ENCODE measurements around the gene BRMS1L.
"Not testable (repeated sequence)": the region's sequence is repeated elsewhere in the genome, so short reads cannot be mapped to it uniquely, and the experiment has no call there.

Gene BRMS1L

DNA sequence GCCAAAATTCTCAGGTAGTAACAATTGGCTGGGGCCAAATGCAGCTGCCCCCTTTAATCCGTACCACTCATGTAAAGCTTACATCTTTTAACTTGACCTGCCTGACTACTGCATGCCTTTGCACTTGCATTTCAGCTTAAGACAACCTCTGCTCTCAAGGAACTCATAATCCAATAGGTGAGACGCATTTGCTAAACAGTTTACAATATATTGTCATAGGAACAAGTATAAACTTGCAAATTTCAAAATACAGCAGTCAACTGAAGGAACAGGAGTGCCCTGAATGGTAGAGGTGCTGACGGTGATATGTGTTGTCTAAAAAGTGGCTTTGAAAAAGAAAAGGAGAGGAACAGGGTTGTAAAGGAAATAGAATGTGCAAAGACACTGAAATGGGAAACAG is 3.6 kb upstream of the BRMS1L start:
- DNase-seq: no peak

DNA sequence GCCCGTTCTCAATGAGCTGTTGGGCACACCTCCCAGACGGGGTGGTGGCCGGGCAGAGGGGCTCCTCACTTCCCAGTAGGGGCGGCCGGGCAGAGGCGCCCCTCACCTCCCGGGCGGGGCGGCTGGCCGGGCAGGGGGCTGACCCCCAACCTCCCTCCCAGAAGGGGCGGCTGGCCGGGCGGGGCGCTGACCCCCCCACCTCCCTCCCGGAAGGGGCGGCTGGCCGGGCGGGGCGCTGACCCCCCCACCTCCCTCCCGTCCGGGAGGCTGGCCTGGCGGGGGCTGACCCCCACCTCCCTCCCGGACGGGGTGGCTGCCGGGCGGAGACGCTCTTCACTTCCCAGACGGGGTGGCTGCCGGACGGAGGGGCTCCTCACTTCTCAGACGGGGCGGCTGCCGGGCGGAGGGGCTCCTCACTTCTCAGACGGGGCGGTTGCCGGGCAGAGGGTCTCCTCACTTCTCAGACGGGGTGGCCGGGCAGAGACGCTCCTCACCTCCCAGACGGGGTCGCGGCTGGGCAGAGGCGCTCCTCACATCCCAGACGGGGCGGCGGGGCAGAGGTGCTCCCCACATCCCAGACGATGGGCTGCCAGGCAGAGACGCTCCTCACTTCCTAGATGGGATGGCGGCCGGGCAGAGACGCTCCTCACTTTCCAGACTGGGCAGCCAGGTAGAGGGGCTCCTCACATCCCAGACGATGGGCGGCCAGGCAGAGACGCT is 1.5 kb upstream of the BRMS1L start:
- not testable (repeated sequence) for DNase-seq

DNA sequence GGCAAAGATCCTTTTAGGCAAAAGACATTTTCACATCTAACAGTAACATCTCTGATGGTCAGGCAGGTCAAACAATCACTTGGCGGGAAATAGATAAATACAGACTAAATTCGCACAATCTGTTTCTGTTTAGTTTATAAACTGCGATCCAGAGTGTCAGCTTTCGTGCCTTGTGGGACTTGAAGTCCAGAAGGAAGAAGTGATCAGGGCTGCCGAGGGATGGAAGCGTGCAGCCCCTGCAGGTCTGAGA is 245 bp upstream of the BRMS1L start:
- no peak for DNase-seq

DNA sequence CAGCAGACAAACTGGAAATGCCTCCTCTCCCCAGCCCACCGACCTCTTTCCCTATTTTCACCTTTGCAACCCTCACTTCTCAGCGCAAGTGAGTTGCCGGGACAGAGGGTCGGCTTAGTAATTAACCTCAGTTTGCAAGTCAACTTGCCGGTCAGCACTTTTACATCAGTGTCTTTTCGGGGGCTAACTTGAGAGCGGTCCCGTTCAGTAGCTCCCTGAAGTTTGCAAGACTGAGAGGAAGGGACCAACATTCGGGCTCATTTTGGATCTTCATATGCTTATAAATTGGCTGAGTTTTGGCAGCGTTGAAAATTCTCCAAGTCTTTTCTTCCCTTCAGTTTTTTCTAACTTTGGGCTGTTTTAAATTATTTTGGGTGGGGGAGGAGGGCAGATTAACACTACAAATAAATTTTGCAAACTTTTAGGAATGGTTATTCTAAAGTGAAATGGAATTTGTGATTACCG is 846 bp downstream of the BRMS1L start:
- DNase-seq: no peak

DNA sequence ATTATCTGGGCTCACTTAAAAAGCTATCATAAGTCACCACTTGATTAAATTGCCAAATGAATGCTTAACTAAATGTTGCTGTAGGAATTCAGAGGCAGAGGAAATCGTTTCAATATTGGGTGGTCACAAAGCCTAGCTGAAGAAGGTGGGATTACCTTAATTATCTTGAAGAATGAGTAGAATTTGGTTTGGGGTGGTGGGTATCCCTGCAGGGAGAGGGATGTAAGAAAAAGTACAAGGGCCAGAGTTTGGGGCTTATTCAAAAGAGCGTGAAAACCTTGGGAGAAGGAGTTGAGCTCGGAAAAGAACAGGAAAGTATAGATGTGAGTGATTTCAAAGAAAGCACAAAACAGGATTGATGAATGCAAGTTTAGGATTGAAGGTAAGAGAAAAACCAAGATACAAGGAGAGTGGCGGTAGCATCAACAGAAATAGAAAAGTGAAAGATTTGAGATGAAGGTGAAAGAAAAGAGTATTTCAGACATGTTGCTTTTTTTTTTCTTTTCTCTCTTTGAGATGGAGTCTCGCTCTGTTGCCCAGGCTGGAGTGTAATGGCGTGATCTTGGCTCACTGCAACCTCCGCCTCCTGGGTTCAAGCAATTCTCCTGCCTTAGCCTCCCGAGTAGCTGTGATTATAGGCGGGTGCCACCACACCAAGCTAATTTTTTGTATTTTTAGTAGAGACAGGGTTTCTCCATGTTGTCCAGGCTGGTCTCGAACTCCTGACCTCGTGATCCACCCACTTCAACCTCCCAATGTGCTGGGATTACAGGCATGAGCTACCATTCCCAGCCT is 1.7 kb downstream of the BRMS1L start:
- DNase-seq: no peak

DNA sequence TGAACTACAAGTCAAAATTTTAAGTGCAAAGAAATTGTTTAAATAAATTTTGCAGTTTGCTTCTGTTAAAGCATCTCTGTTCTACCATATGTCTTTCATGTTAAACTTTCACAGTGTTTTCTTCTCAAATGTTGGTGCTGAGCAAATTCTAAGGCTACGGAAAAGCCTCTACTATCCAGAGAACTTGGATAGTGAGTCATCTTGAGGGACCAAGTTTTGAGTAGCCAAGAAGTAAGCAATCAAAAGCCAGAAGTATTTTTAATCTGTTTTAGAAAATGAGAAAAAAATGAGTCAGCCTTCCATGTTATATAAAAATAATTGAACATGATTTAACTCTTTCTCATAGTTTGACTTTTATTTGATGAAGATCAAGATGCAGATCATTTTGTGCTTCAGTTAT is 3.3 kb downstream of the BRMS1L start:
- DNase-seq: no peak

DNA sequence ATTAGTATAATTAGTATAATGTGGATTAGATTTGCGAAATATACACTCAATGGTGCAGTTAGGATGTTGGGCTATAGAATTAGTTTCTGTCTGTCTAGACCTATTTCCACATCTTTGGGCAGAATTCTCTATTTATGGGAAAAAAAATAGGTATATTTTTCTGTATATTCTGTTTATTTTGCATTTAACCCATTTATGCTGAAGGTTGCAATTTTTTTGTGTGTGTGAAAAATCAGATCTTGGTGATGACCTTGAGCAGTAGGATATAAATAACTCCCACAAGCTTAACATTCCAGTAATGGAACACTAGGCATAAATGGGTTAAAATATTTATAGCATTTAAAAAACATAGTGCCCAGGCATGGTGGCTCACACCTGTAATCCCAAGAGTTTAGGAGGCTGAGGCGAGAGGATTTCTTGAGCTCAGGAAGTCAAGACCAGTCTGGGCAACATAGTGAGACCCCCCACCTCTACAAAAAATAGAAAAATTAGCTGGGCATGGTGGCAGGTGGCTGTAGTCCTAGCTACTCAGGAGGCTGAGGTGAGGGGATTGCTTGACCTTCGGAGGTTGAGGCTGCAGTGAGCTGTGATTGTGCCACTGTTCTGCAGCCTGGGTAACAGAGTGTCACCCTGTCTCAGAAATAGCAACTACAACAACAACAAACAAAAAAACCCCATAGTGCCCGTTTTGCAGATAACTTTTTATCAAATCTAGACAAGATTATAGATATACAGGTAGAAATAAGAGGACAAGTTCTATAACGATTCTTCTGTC is 9.3 kb downstream of the BRMS1L start:
- DNase-seq: no peak

DNA sequence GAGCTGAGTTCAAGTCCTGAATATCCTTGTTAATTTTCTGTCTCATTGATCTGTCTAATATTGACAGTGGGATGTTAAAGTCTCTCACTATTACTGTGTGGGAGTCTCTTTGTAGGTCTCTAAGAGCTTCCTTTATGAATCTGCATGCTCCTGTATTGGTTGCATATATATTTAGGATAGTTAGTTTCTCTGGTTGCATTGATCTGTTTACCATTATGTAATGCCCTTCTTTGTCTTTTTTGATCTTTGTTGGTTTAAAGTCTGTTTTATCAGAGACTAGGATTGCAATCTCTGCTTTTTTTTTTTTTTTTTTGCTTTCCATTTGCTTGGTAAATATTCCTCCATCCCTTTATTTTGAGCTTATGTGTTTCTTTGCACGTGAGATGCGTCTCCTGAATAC is 15.6 kb downstream of the BRMS1L start:
- not testable (repeated sequence) for DNase-seq

DNA sequence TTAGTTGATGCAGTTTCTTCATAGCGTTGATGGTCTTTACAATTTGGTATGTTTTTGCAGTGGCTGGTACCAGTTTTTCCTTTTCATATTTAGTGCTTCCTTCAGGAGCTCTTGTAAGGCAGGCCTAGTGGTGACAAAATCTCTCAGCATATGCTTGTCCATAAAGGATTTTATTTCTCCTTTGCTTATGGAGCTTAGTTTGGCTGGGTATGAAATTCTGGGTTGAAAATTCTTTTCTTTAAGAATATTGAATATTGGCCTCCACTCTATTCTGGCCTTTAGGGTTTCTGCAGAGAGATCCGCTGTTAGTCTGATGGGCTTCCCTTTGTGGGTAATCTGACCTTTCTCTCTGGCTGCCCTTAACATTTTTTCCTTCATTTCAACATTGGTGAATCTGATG is 16.1 kb downstream of the BRMS1L start:
- DNase-seq: not testable (repeated sequence)

DNA sequence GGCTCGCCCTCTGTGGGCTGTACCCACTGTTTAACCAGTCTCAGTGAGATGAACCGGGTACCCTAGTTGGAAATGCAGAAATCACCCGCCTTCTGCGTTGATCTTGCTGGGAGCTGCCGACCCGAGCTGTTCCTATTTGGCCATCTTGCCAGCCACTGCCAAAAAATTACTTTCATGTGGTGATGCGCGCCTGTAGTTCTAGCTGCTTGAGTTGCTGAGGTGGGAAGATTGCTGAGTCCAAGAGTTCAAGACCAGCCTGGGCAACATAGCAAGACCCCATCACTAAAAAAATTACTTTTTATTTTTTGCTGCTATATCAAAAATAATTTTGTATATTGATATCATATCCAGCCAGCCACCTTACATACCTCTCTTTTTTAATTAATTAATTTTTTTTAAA is 18.4 kb downstream of the BRMS1L start:
- no peak for DNase-seq

DNA sequence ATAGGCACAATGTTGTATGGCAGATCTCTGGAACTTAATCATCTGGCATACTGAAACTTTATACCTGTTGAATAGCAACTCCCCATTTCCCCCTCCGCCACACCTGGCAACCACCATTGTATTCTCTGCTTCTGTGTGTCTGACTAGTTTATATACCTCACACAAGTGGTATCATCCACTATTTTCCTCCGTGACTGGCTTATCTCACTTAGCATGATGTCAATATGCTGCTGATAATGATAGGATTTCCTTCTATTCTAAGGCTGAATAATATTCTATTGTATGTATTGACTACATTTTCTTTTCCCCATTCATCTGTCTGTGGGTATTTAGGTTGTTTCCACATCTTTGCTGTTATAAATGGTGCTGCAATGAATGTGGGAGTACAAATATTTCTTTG is 21.5 kb downstream of the BRMS1L start:
- DNase-seq: no peak

DNA sequence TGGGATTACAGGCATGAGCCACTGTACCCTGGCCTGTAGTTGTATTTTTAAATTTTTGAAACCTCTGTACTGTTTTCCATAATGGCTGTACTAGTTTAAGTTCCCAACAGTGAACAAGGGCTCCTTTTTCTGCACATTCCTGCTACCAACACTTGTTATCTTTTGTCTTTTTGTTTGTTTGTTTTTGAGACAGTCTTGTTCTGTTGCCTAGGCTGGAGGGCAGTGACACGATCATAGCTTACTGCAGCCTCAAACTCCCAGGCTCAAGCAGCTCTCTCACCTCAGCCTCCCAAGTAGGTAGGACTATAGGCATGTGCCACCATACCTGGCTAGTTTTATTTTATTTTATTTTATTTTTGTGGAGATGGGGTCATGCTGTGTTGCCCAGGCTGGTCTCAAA is 23.0 kb downstream of the BRMS1L start:
- DNase-seq: no peak

DNA sequence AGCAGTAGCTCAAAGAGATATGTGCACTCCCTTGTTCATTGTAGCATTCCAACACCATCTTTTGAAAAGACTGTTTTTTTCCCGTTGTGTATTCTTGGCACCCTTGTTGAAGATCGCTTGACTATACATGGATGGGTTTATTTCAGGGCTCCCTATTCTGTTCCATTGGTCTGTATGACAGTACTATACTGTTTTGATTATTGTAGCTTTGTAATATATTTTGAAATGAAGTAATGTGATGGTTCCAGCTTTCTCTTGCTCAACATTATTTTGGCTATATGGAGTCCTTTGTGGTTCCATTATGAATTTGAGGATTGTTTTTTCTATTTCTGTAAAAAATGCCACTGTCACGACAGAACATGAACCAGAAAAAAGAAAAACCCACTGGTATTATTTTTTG is 25.7 kb downstream of the BRMS1L start:
- no peak for DNase-seq

DNA sequence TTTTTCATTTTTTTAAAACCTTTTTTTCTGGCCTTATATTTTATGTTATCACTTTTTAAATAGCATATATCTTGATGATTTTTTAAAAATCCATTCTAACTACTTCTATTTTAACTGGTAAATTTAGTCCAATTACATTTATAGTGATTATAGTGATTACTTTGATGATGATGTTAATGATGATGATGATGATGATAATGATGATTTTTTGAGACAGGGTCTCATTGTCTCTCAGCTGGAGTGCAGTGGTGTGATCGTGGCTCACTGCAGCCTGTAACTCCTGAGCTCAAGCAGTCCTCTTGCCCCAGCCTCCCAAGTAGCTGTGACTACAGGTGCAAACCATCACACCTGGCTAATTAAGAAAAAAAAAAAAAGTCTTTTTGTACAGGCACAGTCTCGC is 27.1 kb downstream of the BRMS1L start:
- DNase-seq: no peak

DNA sequence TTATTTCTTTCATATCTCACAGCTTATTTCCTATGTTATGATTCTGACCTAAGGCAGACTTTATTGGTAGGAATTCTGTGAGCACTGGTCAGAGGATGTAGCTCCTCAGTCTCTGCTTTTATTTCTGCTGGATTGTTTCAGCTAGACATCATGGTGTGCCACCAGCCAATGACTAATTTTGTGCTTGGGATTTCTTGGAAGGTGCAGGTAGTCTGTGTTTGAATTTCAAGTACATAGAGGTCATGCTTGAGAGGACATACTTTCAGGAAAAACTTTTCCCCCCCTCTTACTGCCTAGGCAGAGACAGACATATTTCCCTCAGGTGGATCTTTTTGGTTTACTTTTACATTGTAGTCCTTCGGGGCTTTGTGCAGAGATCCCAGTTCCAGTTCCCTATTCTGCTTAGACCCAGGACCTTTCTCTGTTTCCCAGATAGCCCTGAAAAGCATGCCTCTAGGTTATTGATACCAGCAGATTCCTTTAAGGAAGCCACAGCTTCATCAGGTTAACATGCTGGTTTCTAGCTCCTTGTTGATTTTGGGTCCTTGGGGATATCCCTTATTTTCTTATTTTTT is 28.6 kb downstream of the BRMS1L start:
- no peak for DNase-seq

DNA sequence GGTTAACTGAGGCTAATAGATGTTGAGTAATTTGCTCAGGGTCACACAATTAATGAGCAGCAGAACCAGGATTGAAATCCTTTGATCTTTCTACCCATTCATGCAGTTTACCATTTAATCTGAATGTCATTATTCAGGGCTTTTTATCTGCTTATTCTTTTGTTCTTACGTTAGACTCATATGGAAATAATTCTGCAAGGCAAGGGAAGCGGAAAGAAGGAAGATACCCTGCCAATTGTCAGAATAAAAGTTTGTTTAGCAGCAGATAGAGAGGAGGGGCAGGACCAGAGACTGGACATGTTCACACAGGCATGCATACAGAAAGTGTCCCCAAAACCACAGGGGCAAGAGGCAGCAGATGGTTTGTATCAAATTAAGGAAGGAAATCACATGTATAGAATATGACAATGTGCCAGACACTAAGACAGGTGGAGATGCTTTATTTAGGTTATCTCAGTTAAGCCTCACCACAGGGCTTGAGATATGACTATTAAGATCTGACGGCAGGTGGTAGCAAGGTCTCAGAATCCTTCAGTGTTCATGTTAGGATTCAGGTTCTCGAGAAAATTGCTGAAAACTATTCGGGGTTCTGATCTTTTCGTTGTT is 29.8 kb downstream of the BRMS1L start:
- no peak for DNase-seq

DNA sequence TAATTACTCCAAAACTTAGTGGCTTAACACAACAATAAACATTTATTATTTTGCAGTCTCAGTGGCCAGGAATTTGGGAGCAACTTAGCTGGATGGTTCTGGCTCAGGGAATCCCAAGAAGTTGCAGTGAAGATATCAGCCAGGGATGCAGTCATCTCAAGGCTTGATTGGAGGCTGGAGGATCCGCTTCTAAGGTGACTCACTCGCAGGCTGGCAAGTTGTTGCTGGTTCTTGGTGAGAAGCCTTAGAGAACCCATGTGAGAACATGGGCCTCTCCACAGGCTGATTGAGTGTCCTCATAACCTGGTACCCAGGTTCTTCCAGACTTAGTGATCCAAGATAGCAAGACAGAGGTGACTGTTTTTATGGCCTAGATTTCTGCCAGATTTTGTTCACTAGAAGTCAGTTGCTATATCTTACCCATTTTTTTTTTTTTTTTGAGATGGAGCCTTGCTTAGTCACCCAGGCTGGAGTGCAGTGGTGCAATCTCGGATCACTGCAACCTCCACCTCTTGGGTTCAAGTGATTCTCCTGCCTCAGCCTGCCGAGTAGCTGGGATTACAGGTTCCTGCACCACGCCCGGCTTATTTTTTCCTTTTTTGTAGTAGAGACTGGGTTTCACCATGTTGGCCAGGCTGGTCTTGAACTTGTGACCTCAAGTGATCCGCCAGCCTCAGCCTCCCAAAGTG is 32.5 kb downstream of the BRMS1L start:
- DNase-seq: no peak

DNA sequence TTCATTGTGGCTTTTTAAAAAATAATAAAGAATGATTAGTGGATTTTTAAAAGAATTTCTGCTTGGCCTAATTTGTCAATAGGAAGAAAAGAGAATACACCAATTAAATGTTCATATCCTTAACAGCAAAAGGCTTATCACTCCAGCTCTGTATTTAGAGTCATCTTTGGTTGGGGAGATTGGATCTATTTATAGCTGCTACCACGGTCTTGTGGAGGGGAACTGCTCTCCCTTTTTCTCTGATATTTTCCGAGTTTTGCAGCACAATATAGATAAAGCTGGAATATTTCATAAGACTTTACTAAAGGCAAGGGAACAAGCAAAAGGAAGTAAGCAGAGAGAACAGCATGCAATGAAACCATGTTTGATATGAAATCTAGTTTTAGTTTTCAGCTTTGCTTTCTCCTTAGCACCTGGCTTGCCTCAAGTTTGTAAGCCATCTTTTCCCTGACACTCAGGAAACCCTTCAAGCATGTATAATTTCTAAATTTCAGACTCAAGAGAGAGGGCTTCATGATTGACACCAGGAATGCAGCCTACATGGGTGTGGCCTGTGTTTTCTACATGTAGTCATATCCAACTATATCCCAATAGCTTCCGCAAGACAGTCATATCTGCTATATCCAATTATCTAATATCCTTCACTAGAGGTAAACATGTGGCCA is 35.2 kb downstream of the BRMS1L start:
- DNase-seq: no peak

DNA sequence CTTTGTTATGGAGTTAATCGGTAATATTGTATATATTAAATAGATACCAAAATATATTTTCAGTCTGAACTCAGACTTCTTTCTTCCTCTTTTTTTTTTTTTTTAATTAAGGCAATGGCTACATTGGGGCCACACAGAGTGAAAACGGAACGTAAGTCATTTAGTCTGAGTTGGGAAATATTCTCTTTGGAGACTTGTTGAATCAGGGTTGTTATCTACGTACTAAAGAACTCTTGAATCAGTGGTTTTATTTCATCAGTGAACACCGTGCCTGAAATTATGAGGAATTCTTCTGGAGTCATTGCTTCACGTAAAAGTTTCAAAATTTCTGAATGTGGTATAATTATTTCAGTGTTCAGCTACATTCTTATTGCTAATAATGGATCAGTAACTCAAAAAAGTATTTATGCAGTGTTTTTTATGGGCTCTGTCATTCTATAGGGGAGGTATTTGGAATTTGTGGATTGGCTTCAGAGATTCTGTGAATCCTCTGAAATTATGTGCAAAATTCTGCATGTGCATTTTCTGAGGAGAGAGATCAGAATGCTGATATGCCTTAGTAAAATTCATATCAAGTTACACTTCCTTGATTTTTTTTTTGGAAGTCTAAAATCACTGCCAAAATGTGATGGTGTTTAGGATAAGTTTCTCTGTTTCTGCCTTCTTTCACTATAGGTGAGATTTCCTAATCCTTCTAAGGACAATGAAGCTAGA is 39.6 kb downstream of the BRMS1L start:
- DNase-seq: no peak

DNA sequence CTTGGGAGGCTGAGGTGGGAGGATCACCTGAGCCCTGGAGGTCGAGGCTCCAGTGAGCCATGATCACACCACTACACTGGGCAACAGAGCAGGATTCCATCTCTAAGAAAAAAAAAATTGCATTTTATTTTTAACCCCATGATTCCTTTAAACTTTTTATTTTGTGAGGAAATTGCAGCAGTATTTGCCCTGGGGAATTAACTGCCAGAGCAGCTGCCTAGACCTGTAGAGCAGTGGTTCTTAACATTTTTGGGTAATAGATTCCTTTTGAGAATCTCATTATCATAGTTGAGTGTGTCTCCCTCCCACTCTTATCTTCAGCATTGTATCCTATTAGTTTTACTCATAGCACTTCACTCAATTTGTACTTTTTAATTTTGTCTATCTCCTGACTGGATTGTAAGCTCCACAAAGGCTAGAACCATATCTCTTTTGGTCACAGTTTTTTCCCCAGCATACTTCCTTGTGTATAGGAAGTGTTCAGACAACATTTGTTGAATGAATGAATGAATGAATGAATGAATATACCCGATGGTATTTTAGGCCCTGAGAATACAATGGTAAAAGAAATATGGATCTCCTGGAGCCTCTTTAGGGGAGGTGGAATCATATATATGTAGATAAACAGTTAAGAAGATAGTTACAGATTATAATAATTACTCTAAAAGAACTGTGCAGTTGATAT is 40.6 kb downstream of the BRMS1L start:
- no peak for DNase-seq

DNA sequence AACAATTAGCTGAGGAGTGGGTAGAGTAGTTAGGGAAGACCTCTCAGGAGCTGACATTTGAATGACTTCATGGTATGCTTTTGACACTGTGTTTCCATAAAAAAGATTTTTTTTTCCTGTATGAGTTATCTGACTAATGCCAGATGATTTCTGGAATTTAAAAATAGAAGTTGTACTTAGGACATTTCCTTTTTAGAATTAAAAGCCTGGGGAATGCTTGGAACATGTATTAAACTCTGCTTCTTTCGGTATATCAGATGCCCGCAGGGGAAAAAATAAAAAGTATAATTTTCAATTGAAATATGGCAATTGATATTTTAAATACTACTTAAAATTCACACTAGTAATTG is 41.1 kb downstream of the BRMS1L start:
- DNase-seq: no peak

All from stimulated activated CD4-positive, alpha-beta T cell treated with anti-CD3 and anti-CD28 coated beads, Interleukin-4, amount 100 ng/mL, for 1 hour (primary cell).